Colonic mucosa (tissue), 4 donors: ENCODE data around the gene FBXW8. TPM values are rescaled to one million over a fixed set of nuclear protein-coding genes. Genes with fewer than 3 reads are reported as not detected.

ENCODE experiments used
- DNase-seq: peaks from one replicate; pipeline ENCODE4 v3.0.0-alpha.2; 2020
- H3K27ac ChIP-seq: fragments of 200-600 bp; one replicate; pipeline ENCODE4 v1.8.0; 2021
- H3K27me3 ChIP-seq: fragments of 200-600 bp; one replicate; pipeline ENCODE4 v1.8.0; 2021
- H3K36me3 ChIP-seq: fragments of 200-600 bp; one replicate; pipeline ENCODE4 v1.8.0; 2021
- H3K4me1 ChIP-seq: fragments of 200-600 bp; one replicate; pipeline ENCODE4 v1.8.0; 2021; ENCODE audit warnings: mild to moderate bottlenecking
- H3K4me3 ChIP-seq: fragments of 200-600 bp; one replicate; pipeline ENCODE4 v1.8.0; 2021
- H3K9ac ChIP-seq, 2 donors: one replicate each; pipeline ENCODE4 v1.7.0; 2013; ENCODE audit warnings: control low read depth in 2 of 2, low read depth in 2 of 2, low read length in 2 of 2
- H3K9me3 ChIP-seq: fragments of 200-600 bp; one replicate; pipeline ENCODE4 v1.8.0; 2021
- CTCF ChIP-seq: fragments of 200-600 bp; IDR thresholded peaks from one replicate; pipeline ENCODE4 v1.8.0; 2022; ENCODE audit warnings: antibody characterized with exemption, mild to moderate bottlenecking
- intact Hi-C: fragments of 100-400 bp; cut with DNase I; formaldehyde crosslinking; loops from one replicate; pipeline ENCODE4 v1.14.1; 2022
- total RNA-seq, 2 donors: library from RNA; stranded (reverse); fragmentation: NEBNext Ultra II Directional in 1 of 2; extraction: Animal tissue kit (Norgen Biotek cat#: 25700) in 1 of 2; gene quantifications; one replicate each; pipeline ENCODE4 v1.2.1, GENCODE V29; 2021
- donor health status: healthy.
- donor health status: DM: no; HTN: no; CAD: no.
- donor health status: DM: no; HTN: no; CAD: no.

Gene FBXW8
- total RNA-seq, 2 donors from 2014 or later: 11.1 to 13.7 TPM

GRCh38 chr12:117036046-117036445 lies 125.3 kb downstream of the FBXW8 start:
- no peaks in the 10 kb centered on the region for H3K4me1 ChIP-seq
- TF ChIP-seq CTCF: no peak
- no peak overlapping the region for H3K9ac ChIP-seq
- H3K27me3 ChIP-seq: peaks cover 4% of the 10 kb centered on the region
- H3K36me3 ChIP-seq: no peaks in the 10 kb centered on the region
- no peak overlapping the region for H3K4me3 ChIP-seq
- no peak for DNase-seq
- no peaks in the 10 kb centered on the region for H3K9me3 ChIP-seq
- intact Hi-C loops: no loop called here
- no peak overlapping the region for H3K27ac ChIP-seq

- Histone ChIP-seq H3K9ac (no peak overlapping the region), H3K9me3 (no peaks in the 10 kb centered on the region), H3K36me3 (no peaks in the 10 kb centered on the region), H3K4me3 (no peak overlapping the region), H3K27me3 (peaks cover 4% of the 10 kb centered on the region), H3K4me1 (no peaks in the 10 kb centered on the region), H3K27ac (no peak overlapping the region)
- DNase-seq: no peak
- no peak for TF ChIP-seq CTCF
- intact Hi-C loops: no loop called here
These were observed 125.8 kb downstream of the FBXW8 start for GRCh38 chr12:117036547-117036946.

DNA sequence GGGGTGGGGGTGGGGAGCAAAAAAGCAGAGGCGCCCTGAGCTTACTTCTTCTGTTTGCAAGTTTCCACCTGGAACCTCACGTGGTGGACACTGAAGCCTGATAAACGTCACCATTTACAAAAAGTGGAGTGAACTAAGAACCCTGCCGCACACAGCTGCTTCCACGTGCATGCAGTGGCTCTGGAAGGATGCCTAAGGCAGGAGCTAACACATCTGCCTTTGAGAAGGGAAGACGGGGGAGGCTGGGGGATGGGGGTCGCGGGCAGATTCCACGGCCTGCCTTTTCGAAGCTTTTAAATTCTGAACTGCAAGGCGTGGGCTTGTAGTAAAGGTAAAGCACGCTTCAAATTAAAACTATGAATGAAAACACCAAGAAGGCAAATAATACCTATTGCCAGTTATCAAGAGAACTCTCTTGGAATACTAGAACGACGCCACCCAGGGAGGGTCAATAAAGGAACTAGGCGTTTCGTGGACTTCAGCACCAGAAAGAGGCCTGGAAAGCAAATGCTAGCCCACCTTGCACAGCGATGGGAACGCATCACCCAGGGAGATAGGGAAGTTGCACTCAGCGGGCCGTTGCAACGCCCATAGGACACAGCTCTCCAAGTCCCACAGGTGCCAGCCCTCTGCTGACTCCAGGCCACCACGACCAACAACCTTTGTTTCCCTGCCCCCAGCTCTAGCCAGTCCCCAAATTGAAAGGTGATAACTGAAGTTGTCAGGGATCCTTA lies 126.7 kb downstream of the FBXW8 start:
- peaks cover 4% of the 10 kb centered on the region for H3K27me3 ChIP-seq
- H3K9me3 ChIP-seq: no peaks in the 10 kb centered on the region
- H3K4me3 ChIP-seq: no peak overlapping the region
- DNase-seq: no peak
- no peak for TF ChIP-seq CTCF
- no peaks in the 10 kb centered on the region for H3K36me3 ChIP-seq
- intact Hi-C loops: no loop called here
- H3K27ac ChIP-seq: no peak overlapping the region
- H3K9ac ChIP-seq: no peak overlapping the region
- no peaks in the 10 kb centered on the region for H3K4me1 ChIP-seq

- intact Hi-C loops: no loop called here
- no peak for TF ChIP-seq CTCF
These were observed 127.4 kb downstream of the FBXW8 start for GRCh38 chr12:117038023-117038680.

GRCh38 chr12:117038919-117039318 lies 128.2 kb downstream of the FBXW8 start:
- H3K9ac ChIP-seq: no peak overlapping the region
- H3K36me3 ChIP-seq: no peaks in the 10 kb centered on the region
- TF ChIP-seq CTCF: no peak
- H3K4me1 ChIP-seq: no peaks in the 10 kb centered on the region
- H3K27me3 ChIP-seq: no peaks in the 10 kb centered on the region
- no peaks in the 10 kb centered on the region for H3K9me3 ChIP-seq
- H3K27ac ChIP-seq: no peak overlapping the region
- no peak for DNase-seq
- no peak overlapping the region for H3K4me3 ChIP-seq
- intact Hi-C loops: no loop called here

More at GRCh38 chr12:117038023-117038680, 127.4 kb downstream of the FBXW8 start:
- H3K4me1 ChIP-seq: no peaks in the 10 kb centered on the region
- no peak overlapping the region for H3K27ac ChIP-seq
- no peaks in the 10 kb centered on the region for H3K36me3 ChIP-seq
- H3K4me3 ChIP-seq: no peak overlapping the region
- no peaks in the 10 kb centered on the region for H3K9me3 ChIP-seq
- peaks cover 4% of the 10 kb centered on the region for H3K27me3 ChIP-seq
- DNase-seq: no peak
- H3K9ac ChIP-seq: no peak overlapping the region
